Tibial nerve (tissue), 4 donors: Measurements from ENCODE around the gene PKNOX2.
A peak's percentile ranks its signal among the peaks of the same experiment; 100 is the strongest.

Experiments
- CTCF ChIP-seq, 5 experiments: fragments of 200-600 bp in 3 of 5; fragments of 450-650 bp in 2 of 5; sonication (generic) in 3 of 5; IDR thresholded peaks; one replicate each; pipeline ENCODE4 v1.5.1; 2016 to 2019; ENCODE audit warnings: antibody characterized with exemption in 5 of 5, mild to moderate bottlenecking in 3 of 5, moderate library complexity in 2 of 5
- EP300 ChIP-seq, 2 donors: sonication (generic); formaldehyde crosslinking; IDR thresholded peaks; one replicate each; pipeline ENCODE4 v1.6.1; 2017; ENCODE audit warnings: antibody characterized with exemption in 2 of 2, mild to moderate bottlenecking in 1 of 2
- POLR2A ChIP-seq, 2 donors: fragments of 450-650 bp; IDR thresholded peaks; one replicate each; pipeline ENCODE4 v1.6.1; 2017; ENCODE audit warnings: antibody characterized with exemption in 2 of 2, mild to moderate bottlenecking in 2 of 2, moderate library complexity in 2 of 2

- TF ChIP-seq CTCF (IDR thresholded peaks at IDR 0.05): peak in 2 of 5 experiments; percentile 7 to 18
- TF ChIP-seq POLR2A (IDR thresholded peaks at IDR 0.05): no peak
- TF ChIP-seq EP300 (IDR thresholded peaks at IDR 0.05): no peak
Measured at GRCh38 chr11:125257190-125257579, 92.6 kb downstream of the PKNOX2 start.
